NCI-H146 (cell line): Measurements from ENCODE around the gene RYR2.

ENCODE experiments used
- DNase-seq: peaks from one replicate; lab custom pipeline; 2025; lab: John Stamatoyannopoulos, UW

The RYR2 gene

GRCh38 chr1:237201155-237201554 lies 159.2 kb downstream of the RYR2 start:
- DNase-seq, result no peak

- no peak for DNase-seq
Observed at GRCh38 chr1:237204841-237205240, 162.9 kb downstream of the RYR2 start.

DNA sequence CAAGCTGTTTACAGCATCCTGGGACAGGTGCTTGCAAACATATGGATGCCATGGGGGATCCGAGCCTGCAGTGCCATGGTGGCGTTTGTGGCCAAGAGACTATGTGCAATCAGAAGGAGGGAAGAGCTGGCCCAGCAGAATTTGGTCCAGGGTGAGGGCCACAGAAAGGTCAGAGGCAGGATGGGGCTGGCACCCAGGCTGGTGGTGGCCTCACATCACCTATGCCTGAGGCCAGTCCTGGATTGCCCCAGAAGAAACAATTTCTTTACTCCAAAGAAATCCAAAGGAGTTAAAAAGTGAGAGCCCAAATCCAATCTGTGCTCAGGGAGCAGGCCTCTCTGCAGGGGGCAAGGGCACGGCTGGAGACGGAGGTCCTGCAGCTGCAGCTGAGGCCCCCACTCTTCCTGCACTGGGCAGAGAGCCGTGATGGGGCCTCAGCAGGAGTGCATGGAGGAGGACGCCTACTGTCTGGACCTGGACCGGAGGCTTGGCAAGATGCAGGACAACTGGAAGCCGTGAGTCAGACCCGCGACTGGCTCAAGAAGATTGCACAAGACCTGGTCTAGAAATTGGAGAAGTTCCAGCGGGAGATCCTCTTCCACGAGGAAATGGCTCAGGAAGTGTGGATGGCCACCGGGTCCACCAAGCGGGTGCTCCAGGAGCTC lies 163.5 kb downstream of the RYR2 start:
- DNase-seq, result no peak

- DNase-seq, result no peak
Observed at GRCh38 chr1:237206065-237206414, 164.1 kb downstream of the RYR2 start.

DNA sequence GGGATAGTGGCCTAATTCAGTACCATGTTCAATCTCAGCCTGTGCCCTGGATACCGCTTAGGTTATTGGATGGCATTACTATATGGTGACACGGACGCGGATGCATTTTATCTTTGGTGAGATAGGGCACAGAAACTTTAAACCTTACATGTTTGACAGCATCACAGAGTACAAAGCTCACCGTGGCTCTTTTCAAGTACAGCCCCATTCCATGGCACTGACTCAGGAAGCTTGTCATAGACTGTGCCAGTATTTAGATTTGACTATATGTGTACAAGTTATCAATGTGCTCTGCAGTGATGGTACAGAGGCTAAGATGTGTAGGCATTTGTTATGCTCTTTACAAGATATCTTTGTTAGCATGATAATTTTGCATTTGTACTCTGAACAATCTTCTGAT lies 169.0 kb downstream of the RYR2 start:
- DNase-seq, result no peak

DNA sequence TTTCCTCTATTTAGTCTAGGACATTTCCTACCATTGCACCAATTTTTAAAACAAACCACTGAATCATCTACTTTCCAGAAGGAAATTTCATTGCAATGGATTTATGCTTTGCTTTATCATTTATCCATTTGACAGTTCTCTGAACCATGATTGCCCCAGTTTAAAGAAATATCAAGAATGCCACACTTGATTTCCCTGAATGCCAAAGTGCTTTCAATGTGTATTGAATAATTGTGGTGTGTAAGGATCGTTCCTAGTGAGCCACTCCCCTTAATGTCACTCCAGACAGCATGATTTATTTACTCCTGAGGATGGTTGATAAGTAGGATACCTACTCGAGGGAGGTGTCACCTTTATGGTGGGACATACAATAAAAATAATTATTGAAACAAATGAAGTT lies 169.6 kb downstream of the RYR2 start:
- no peak for DNase-seq

- no peak for DNase-seq
Observed at GRCh38 chr1:237219751-237220642, 178.0 kb downstream of the RYR2 start.

- DNase-seq, result no peak
Observed at GRCh38 chr1:237223419-237223818, 181.4 kb downstream of the RYR2 start.

- no peak for DNase-seq
Observed at GRCh38 chr1:237226177-237226944, 184.4 kb downstream of the RYR2 start.

- DNase-seq, result no peak
Observed at GRCh38 chr1:237227476-237227875, 185.5 kb downstream of the RYR2 start.

DNA sequence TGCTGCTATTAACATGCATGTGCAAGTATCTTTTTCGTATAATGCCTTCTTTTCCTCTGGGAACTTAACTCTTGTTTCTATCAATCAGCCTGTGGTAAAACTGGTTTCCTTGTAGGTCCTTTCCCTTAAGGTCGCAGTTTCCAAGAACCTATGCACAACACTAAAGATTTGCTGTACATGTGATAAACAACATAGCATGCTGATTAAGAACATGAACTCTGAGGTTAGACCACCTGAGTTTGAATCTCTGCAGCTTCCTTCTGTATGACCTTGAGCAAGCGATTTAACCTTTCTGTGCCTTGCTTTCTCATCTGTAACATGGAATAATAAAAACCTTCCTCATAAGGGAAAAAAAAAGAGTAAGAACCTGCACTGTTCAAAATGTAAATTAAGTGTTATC lies 186.4 kb downstream of the RYR2 start:
- no peak for DNase-seq

DNA sequence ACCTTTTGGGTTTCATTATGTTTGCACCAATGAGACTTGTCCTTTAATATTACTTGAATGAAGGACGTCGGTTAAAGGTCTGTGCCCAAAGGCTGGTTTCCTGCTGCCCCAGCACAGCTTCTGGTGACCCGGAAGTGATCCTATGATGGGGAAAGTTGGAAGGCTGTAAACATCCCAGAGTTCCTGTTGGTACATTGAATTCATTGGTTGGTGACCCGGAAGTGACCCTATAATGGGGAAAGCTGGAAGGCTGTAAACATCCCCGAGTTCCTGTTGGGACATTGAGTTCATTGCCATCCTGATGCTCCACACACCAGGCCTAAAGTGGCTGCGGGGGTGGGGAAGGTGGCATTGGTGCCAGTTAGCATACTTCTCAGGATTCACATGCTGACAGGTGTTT lies 187.3 kb downstream of the RYR2 start:
- DNase-seq, result no peak

GRCh38 chr1:237232501-237232900 lies 190.5 kb downstream of the RYR2 start:
- DNase-seq, result no peak

DNA sequence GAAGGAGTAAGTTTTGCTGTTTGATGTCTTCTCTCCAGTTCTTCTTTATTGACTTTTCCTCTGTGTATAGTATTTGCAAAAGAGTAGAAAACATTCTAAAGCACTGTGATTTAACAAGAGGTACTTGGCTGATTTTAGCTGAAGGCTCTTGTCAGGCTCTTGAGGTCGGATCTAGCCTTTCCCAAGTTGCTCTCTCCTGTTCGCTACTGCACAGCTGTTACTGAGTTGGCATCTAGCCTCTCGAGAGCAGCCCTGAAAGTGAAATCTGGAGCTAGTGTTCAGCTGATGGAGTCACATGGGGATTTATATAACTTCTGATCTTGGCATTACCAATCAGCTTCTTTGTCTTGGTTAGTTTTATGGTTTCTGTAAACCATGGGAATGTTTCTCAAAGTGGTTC lies 193.1 kb downstream of the RYR2 start:
- DNase-seq, result no peak

DNA sequence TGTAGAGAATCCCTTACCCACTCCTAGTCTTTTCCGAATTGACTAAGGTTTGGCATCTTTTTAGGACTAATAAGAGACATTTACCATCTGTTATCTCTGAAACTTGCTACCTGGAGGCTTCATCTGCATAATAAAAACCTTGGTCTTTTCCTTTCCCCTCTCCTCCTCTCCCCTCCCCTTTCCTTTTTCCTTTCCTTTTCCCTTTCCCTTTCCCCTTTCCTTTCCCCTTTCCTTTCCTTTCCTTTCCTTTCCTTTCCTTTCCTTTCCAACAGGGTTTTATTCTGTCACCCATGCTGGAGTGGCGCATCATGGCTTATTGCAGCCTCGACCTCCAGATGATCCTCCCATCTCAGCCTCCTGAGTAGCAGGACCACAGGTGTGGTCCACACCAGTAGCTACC lies 195.7 kb downstream of the RYR2 start:
- no peak for DNase-seq

DNA sequence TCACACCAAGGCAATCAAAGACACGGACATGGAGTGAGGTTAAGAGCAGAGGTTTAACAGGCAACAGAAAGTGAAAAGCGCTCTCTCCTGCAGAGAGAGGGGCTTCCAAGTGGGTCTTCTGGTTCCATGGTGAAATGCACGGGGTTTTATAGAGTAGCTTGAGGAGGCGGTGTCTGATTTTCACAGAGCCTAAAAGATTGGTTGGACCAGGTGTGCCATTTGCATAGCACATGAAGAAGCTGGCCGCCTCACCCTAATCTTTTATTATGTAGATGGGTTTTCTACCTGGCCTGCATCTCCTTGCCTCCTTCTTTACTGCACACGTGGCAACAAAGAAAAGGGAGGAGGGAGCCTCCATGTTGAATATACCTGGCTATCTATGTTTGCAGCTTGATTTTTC lies 197.3 kb downstream of the RYR2 start:
- no peak for DNase-seq

- DNase-seq, result no peak
Observed at GRCh38 chr1:237241038-237241437, 199.1 kb downstream of the RYR2 start.

- DNase-seq, result no peak
Observed at GRCh38 chr1:237244778-237245177, 202.8 kb downstream of the RYR2 start.

DNA sequence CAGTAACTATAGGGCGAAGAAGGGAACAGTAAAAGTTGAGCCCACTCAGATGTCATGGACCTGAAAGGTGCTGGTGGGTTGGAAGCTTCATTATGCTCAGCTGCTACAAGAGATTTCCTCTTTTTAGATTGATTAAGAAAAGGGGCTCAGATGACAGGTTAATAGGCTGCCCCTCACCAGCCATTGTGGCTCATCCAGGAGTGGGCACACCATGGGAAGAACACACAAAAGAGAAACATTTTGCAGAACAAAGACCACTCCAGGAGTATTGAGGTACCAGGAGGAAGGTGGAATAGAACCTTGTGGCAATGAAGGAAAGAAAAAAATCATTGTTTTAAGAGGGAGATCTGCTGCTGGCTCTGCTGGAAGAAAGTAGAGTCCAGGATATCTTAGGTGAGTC lies 205.5 kb downstream of the RYR2 start:
- DNase-seq, result no peak

DNA sequence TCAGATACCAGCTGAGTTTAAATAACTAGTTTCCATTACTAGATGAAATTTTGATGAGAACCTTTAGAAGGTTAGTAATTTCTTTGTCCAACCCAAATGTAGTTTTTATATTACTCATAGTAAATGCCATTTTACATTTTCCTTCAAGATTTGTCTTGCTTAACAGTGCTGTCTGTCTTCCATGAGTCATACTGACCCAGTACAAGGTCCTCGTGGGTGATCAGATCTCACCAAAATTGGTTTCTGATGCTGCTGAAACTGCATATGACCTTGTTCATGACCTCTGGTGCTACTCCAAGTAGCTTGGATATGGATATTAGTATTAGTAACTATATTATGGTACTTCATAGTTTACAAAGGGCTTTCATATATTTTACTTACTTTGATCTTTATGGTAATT lies 207.1 kb downstream of the RYR2 start:
- DNase-seq, result no peak

GRCh38 chr1:237250055-237250454 lies 208.1 kb downstream of the RYR2 start:
- no peak for DNase-seq

GRCh38 chr1:237255071-237255470 lies 213.1 kb downstream of the RYR2 start:
- DNase-seq, result no peak

DNA sequence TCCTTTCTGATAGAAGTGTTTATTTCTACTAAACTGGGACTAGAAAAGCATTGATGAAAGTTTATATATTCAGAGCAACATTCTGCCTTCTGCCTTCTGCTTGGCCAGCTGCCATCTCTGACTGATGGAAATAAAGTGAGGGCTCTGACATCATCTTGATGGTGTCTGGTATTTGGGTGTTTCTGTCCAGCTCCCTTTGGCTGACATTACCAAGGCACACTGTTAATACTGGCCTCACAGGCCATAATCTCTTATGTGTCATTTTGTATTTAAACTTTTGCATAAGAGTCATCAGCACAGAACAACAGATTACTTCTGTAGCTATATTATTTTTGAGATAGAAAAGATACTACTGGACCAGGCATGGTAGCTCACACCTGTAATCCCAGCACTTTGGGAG lies 216.9 kb downstream of the RYR2 start:
- no peak for DNase-seq
